HepG2 (cell line): ENCODE measurements around the gene KIF20A. TPM values are rescaled to one million over a fixed set of nuclear protein-coding genes. Genes with fewer than 3 reads are reported as not detected.

Experiments used
- CC2D1A ChIP-seq: sonication (generic); formaldehyde crosslinking; IDR thresholded peaks from 2 replicates; pipeline ENCODE4 v1.8.1; 2023; ENCODE audit warnings: mild to moderate bottlenecking, missing genetic modification reagents
- EEA1 ChIP-seq: sonication (generic); formaldehyde crosslinking; IDR thresholded peaks from 2 replicates; pipeline ENCODE4 v1.5.1; 2020; ENCODE audit warnings: mild to moderate bottlenecking, missing genetic modification reagents, borderline replicate concordance
- FOXJ3 ChIP-seq: sonication (generic); formaldehyde crosslinking; IDR thresholded peaks from 2 replicates; pipeline ENCODE4 v1.4.0; 2020; ENCODE audit warnings: missing genetic modification reagents, mild to moderate bottlenecking, borderline replicate concordance
- GFI1 ChIP-seq: sonication (generic); formaldehyde crosslinking; IDR thresholded peaks from 2 replicates; pipeline ENCODE4 v1.5.0; 2020; ENCODE audit warnings: missing genetic modification reagents, mild to moderate bottlenecking, borderline replicate concordance
- MATR3 ChIP-seq: sonication (generic); formaldehyde crosslinking; IDR thresholded peaks from 2 replicates; pipeline ENCODE4 v1.4.0; 2020; ENCODE audit warnings: missing genetic modification reagents
- MBD4 ChIP-seq: IDR thresholded peaks from 2 replicates; pipeline ENCODE4 v1.6.1; 2012; ENCODE audit warnings: low read length, inconsistent platforms, borderline replicate concordance
- NFYC ChIP-seq: IDR thresholded peaks from 2 replicates; pipeline ENCODE4 v1.6.1; 2016; ENCODE audit warnings: missing genetic modification reagents, missing compliant biosample characterization
- RBM22 ChIP-seq: fragments of 200-400 bp; formaldehyde crosslinking; optimal IDR thresholded peaks from 2 replicates; pipeline ENCODE3; 2017; ENCODE audit warnings: mild to moderate bottlenecking, low read length, moderate library complexity
- RBM39 ChIP-seq: fragments of 200-400 bp; formaldehyde crosslinking; IDR thresholded peaks from one replicate; pipeline ENCODE4 v1.6.1; 2018; ENCODE audit warnings: antibody characterized with exemption, mild to moderate bottlenecking, low read depth, low read length; ENCODE audit not compliant: poor library complexity, severe bottlenecking
- REL ChIP-seq: sonication (generic); formaldehyde crosslinking; conservative IDR thresholded peaks from 2 replicates; pipeline ENCODE4 v1.8.0; 2022; ENCODE audit warnings: mild to moderate bottlenecking, missing genetic modification reagents, moderate library complexity
- SMAD3 ChIP-seq: sonication (generic); formaldehyde crosslinking; IDR thresholded peaks from 2 replicates; pipeline ENCODE4 v1.4.0; 2020; ENCODE audit warnings: missing genetic modification reagents
- SOX6 ChIP-seq, 2 experiments: fragments of 450-650 bp in 1 of 2; sonication (generic) in 1 of 2; formaldehyde crosslinking in 1 of 2; IDR thresholded peaks; 2 replicates each; pipeline versions ENCODE4 v1.4.0 to v1.6.1; 2017 to 2020; ENCODE audit warnings: antibody characterized with exemption in 1 of 2, mild to moderate bottlenecking in 1 of 2, missing genetic modification reagents in 1 of 2
- TOE1 ChIP-seq: sonication (generic); formaldehyde crosslinking; IDR thresholded peaks from 2 replicates; pipeline ENCODE4 v1.4.0; 2020; ENCODE audit warnings: mild to moderate bottlenecking, missing genetic modification reagents
- YEATS2 ChIP-seq: sonication (generic); formaldehyde crosslinking; IDR thresholded peaks from 2 replicates; pipeline ENCODE4 v1.4.0; 2020; ENCODE audit warnings: missing genetic modification reagents, borderline replicate concordance
- ZHX2 ChIP-seq, 2 experiments: sonication (generic) in 1 of 2; formaldehyde crosslinking in 1 of 2; IDR thresholded peaks; 2 replicates each; pipeline versions ENCODE4 v1.6.1 to v1.9.0; 2014 to 2022; ENCODE audit warnings: antibody characterized with exemption in 1 of 2, borderline replicate concordance in 1 of 2, inconsistent platforms in 1 of 2, low read depth in 1 of 2, missing genetic modification reagents in 1 of 2
- ZNF44 ChIP-seq: sonication (generic); formaldehyde crosslinking; IDR thresholded peaks from 2 replicates; pipeline ENCODE4 v1.5.1; 2020; ENCODE audit warnings: mild to moderate bottlenecking, missing genetic modification reagents
- ZNF441 ChIP-seq: sonication (generic); formaldehyde crosslinking; IDR thresholded peaks from 2 replicates; pipeline ENCODE4 v1.7.0; 2021; ENCODE audit warnings: missing genetic modification reagents, borderline replicate concordance
- ZNF510 ChIP-seq: sonication (generic); formaldehyde crosslinking; IDR thresholded peaks from 2 replicates; pipeline ENCODE4 v1.4.0; 2020; ENCODE audit warnings: low read depth, mild to moderate bottlenecking, missing genetic modification reagents
- ZNF577 ChIP-seq: sonication (generic); formaldehyde crosslinking; IDR thresholded peaks from 2 replicates; pipeline ENCODE4 v1.4.0; 2020; ENCODE audit warnings: mild to moderate bottlenecking, low read depth, missing genetic modification reagents, borderline replicate concordance
- ZNF879 ChIP-seq: sonication (generic); formaldehyde crosslinking; IDR thresholded peaks from 2 replicates; pipeline ENCODE4 v1.8.1; 2023; ENCODE audit warnings: missing genetic modification reagents
- polyA plus RNA-seq, 8 experiments: library from polyadenylated mRNA; depleted of rRNA in 3 of 8; stranded (reverse) in 7 of 8; unstranded in 1 of 8; fragments of >200 nt; fragmentation: Illumina TruSeq in 4 of 8; extraction: Trizol in 4 of 8; gene quantifications; 2 replicates each; pipeline versions ENCODE4 v1.2.1 to v1.2.3, GENCODE V29; 2011 to 2016; ENCODE audit warnings: low read depth in 4 of 8, missing spikeins in 1 of 8, mixed read lengths in 1 of 8; ENCODE audit not compliant: insufficient read depth in 1 of 8
- total RNA-seq, 5 experiments: library from RNA; depleted of rRNA; stranded (reverse); fragments of >200 nt; fragmentation: Illumina TruSeq; extraction: Trizol; gene quantifications; 2 replicates each; pipeline ENCODE4 v1.2.3, GENCODE V29; 2016; ENCODE audit warnings: low read depth in 1 of 5
- TF ChIP-seq, protein P1 (sequence below): sonication (generic); formaldehyde crosslinking; IDR thresholded peaks from 2 replicates; pipeline ENCODE4 v1.4.0; 2020; ENCODE audit warnings: mild to moderate bottlenecking, missing genetic modification reagents, borderline replicate concordance

The KIF20A gene
- total and polyA plus RNA-seq, 2 of the 13 experiments (the other 11 are each of a cell fraction or from before 2014, with no cell fraction given): 17.1 to 66.8 TPM

DNA sequence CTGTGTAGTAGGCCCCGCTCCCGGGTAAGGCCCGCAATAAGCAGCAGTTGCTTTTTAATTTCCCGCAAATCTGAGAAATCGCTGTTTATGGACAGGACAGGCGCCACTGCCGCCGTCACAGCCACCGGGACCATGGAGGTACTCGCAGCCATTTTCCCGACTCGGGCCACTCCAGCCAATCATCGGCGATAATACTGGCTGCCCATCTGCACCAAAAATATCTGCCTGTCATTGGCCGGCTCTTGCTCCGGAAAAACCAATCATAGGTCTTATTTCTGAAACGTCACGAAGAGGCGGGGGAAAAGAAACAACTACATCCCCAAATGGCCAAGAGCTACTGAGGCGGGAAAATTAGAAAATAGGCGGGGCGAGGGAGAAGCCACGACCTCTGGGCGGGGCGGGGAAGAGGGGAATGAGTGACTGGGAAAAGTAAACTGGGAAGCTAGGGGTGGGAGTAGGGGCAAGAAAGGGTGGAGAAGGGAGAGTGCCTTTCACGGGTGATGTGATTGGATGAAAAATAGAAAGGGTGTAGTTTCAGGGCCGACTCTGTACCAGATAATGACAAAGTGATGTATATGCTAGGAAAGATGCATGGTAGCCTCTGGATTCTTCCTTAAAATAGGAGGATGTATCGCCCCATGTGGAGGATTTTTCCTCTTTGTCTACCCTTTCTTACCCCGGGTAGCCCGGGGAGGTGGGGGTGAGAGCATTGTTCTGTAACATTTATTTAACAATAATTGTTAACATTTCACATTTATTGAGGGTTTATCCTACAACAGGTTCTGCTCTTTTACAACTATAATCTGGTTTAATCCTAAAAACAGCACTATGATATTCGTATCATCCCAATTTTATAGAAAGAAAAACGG, 34.5 kb downstream of the KIF20A start, which contains the start of gene CDC23 (continued):
- TF ChIP-seq GFI1 (no peak), ZNF44 (CRISPR knock-in tag) (0 out of 2 replicates have a peak, but pooled peaks have one; percentile 81), TOE1 (CRISPR knock-in tag) (no peak), FOXJ3 (CRISPR knock-in tag) (0 out of 2 replicates have a peak, but pooled peaks have one; percentile 52), SOX6 (IDR thresholded peaks at IDR 0.05) (no peak), SOX6 (CRISPR knock-in tag; IDR thresholded peaks at IDR 0.05) (no peak; the same call in 1 of the 2 replicates), MATR3 (CRISPR knock-in tag) (no peak), ZNF510 (CRISPR knock-in tag) (no peak), YEATS2 (CRISPR knock-in tag) (peak; percentile 79; the same call in 1 of the 2 replicates), ZNF577 (CRISPR knock-in tag) (no peak), RBM39 (no peak), CC2D1A (no peak), SMAD3 (CRISPR knock-in tag) (peak; percentile 19; the same call in 1 of the 2 replicates), RBM22 (no peak), NFYC (CRISPR knock-in tag) (peak; percentile 97), ZNF879 (CRISPR knock-in tag) (no peak), ZNF441 (CRISPR knock-in tag) (no peak; the same call in 1 of the 2 replicates), MBD4 (no peak), ZHX2 (IDR thresholded peaks at IDR 0.05; ENCODE audit: low read depth) (0 out of 2 replicates have a peak, but pooled peaks have one; percentile 25), ZHX2 (CRISPR knock-in tag; IDR thresholded peaks at IDR 0.05; ENCODE audit: borderline replicate concordance) (no peak; the same call in 1 of the 2 replicates), REL (0 out of 2 replicates have a peak, but pooled peaks have one; percentile 36), EEA1 (no peak)
- TF ChIP-seq, protein P1, sequence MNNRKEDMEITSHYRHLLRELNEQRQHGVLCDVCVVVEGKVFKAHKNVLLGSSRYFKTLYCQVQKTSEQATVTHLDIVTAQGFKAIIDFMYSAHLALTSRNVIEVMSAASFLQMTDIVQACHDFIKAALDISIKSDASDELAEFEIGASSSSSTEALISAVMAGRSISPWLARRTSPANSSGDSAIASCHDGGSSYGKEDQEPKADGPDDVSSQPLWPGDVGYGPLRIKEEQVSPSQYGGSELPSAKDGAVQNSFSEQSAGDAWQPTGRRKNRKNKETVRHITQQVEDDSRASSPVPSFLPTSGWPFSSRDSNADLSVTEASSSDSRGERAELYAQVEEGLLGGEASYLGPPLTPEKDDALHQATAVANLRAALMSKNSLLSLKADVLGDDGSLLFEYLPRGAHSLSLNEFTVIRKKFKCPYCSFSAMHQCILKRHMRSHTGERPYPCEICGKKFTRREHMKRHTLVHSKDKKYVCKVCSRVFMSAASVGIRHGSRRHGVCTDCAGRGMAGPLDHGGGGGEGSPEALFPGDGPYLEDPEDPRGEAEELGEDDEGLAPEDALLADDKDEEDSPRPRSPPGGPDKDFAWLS (CRISPR knock-in tag): no peak
